GM18520 (cell line): ENCODE data around the gene NFAT5.

Experiments
- ATAC-seq: cut with Tn5 transposase; IDR thresholded peaks from one replicate; pipeline ENCODE4 v1.9.1; 2021; ENCODE audit not compliant: unreplicated experiment

Gene NFAT5

GRCh38 chr16:69701452-69701851, 135.7 kb downstream of the NFAT5 start:
- no peak for ATAC-seq

GRCh38 chr16:69701866-69702265, 136.1 kb downstream of the NFAT5 start:
- no peak for ATAC-seq

- ATAC-seq: no peak
Observed at GRCh38 chr16:69703638-69704037, 137.9 kb downstream of the NFAT5 start.

- no peak for ATAC-seq
Observed at GRCh38 chr16:69706256-69706974, 140.6 kb downstream of the NFAT5 start.

- no peak for ATAC-seq
Observed at GRCh38 chr16:69706975-69707340, 141.2 kb downstream of the NFAT5 start.

- no peak for ATAC-seq
Observed at GRCh38 chr16:69707920-69708683, 142.3 kb downstream of the NFAT5 start.

- ATAC-seq: no peak
Observed at GRCh38 chr16:69709456-69710084, 143.8 kb downstream of the NFAT5 start.

GRCh38 chr16:69711115-69711740, 145.5 kb downstream of the NFAT5 start:
- no peak for ATAC-seq

GRCh38 chr16:69712277-69712676, 146.5 kb downstream of the NFAT5 start:
- no peak for ATAC-seq

- no peak for ATAC-seq
Observed at GRCh38 chr16:69712914-69713581, 147.3 kb downstream of the NFAT5 start.

GRCh38 chr16:69717066-69717465, 151.3 kb downstream of the NFAT5 start:
- no peak for ATAC-seq

GRCh38 chr16:69718111-69718764, 152.5 kb downstream of the NFAT5 start:
- no peak for ATAC-seq

- no peak for ATAC-seq
Observed at GRCh38 chr16:69720822-69721430, 155.2 kb downstream of the NFAT5 start.

- ATAC-seq: no peak
Observed at GRCh38 chr16:69721441-69721957, 155.7 kb downstream of the NFAT5 start.

- ATAC-seq: no peak
Observed at GRCh38 chr16:69724414-69724873, 158.7 kb downstream of the NFAT5 start.

- no peak for ATAC-seq
Observed at GRCh38 chr16:69724981-69725479, 159.3 kb downstream of the NFAT5 start.

GRCh38 chr16:69725480-69726312, 159.9 kb downstream of the NFAT5 start:
- no peak for ATAC-seq

GRCh38 chr16:69726313-69727060, 160.7 kb downstream of the NFAT5 start, which contains the start of gene NQO1:
Gene NQO1 (minus strand): TSS chr16:69726560. CDS start chr16:69726439, 121 bp downstream.
- ATAC-seq: peak; percentile 94
